22Rv1 (cell line): ENCODE results near the gene KCNQ4.
A peak's percentile ranks its signal among the peaks of the same experiment; 100 is the strongest.

Experiments
- H3K27ac ChIP-seq: fragments of 450-650 bp; 2 replicates; pipeline ENCODE4 v1.5.1; 2017
- ZFX ChIP-seq: fragments of 450-650 bp; IDR thresholded peaks from 2 replicates; pipeline ENCODE4 v1.6.1; 2017; ENCODE audit warnings: antibody characterized with exemption, borderline replicate concordance
- TF ChIP-seq, protein P1 (sequence below): fragments of 450-650 bp; IDR thresholded peaks from 2 replicates; pipeline ENCODE4 v1.5.1; 2017; ENCODE audit warnings: mild to moderate bottlenecking

The KCNQ4 gene

DNA sequence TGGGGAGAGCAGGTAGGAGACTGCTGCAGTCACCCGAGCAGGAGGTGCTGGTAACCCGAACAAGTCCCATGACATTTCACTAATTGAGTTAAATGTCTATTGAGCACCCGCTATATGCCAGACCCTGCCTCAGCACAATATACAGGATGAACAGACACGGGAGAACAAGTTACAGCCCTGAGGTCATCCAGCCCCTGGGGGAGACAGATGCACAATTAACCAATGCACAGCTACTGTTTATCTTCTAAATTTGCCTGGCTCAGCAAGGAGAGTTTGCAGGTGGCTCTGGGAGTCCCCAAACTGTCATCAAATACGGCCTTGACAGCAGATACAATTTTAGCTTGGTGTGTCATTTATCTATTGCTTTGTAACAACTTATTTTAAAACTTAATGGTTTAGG is 60.5 kb downstream of the KCNQ4 start:
- TF ChIP-seq, protein P1, sequence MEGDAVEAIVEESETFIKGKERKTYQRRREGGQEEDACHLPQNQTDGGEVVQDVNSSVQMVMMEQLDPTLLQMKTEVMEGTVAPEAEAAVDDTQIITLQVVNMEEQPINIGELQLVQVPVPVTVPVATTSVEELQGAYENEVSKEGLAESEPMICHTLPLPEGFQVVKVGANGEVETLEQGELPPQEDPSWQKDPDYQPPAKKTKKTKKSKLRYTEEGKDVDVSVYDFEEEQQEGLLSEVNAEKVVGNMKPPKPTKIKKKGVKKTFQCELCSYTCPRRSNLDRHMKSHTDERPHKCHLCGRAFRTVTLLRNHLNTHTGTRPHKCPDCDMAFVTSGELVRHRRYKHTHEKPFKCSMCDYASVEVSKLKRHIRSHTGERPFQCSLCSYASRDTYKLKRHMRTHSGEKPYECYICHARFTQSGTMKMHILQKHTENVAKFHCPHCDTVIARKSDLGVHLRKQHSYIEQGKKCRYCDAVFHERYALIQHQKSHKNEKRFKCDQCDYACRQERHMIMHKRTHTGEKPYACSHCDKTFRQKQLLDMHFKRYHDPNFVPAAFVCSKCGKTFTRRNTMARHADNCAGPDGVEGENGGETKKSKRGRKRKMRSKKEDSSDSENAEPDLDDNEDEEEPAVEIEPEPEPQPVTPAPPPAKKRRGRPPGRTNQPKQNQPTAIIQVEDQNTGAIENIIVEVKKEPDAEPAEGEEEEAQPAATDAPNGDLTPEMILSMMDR = no peak
- no peak for TF ChIP-seq ZFX
- H3K27ac ChIP-seq = no peak overlapping the region

GRCh38 chr1:40844887-40845878 is 61.6 kb downstream of the KCNQ4 start:
- no peak overlapping the region for H3K27ac ChIP-seq
- TF ChIP-seq ZFX = no peak
- TF ChIP-seq, protein P1 = no peak

- no peak for TF ChIP-seq ZFX
- TF ChIP-seq, protein P1 = no peak
- no peak overlapping the region for H3K27ac ChIP-seq
Measured at GRCh38 chr1:40845895-40846294, 62.3 kb downstream of the KCNQ4 start.

DNA sequence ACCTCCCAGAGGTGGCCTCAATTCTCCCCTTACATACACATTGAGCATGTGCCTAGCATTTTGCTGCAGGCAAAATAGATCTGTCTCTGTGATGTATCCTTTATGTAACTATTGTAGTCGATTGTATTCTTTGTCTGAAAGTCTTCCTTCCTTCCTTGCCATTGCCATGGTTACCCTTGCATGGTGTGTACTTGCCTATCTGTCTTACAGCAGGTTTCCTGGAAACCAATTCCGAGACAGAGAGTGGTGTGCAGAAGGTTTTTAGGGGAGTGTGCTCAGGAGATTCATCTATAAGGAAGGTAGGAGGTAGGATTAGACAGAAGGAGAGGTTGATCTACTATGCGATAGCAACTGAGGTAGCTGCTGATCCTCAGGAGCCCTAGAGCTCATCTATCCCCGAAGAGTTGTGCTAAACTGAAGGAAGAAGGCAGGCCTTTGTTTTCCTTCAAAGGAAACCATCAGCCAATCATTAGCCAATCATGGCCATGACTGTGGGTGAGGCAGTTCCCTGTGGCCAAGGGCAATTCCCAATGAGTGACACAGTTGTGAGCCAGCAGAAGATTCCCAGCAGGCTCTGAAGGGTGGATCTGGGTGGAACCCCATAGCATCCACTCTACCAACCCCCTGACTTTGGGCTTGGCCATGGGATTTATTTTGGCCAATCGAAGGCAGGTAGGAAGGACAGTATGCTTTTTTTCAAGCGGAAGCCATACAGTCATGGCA is 63.6 kb downstream of the KCNQ4 start:
- no peak overlapping the region for H3K27ac ChIP-seq
- TF ChIP-seq, protein P1 = no peak
- no peak for TF ChIP-seq ZFX

GRCh38 chr1:40848530-40849189 is 65.1 kb downstream of the KCNQ4 start:
- no peak overlapping the region for H3K27ac ChIP-seq
- TF ChIP-seq, protein P1 = peak; percentile 90
- no peak for TF ChIP-seq ZFX

DNA sequence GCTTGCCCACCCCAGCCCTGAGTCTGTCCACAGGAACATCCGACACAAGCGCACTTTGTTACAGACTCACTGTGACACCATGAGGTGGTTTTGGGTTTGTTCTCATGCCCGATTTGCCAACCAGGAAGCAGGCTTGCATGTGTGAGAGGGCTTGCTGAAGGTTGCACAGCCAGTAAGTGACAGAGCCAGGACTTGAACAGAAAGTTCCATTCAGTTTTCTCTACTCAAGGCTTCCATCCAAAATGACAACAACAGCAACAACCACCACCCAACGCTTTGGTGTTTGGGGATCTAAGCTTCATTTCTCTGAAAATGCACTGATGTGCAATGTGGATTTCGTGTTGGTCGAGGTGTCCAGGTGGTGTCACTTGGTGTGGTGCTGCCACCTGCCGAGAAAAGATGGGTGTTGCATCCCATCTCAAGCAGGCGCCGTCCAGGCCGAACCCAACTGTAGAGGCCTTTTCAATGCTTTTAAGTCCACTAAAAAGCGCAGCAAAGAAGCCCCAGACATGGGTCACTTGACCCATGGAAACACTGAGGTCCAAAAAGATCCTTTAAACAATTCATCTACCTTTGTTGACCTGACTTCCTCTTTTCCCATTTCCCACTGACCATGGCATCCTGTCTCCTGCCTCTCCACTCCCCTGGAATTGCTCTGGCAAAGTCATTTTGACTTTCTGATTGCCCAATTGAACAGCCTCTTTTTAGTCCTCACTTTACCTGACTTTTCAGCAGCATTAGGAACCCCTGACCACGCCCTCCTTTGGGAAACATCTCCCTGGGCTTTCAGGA is 66.4 kb downstream of the KCNQ4 start:
- H3K27ac ChIP-seq = no peak overlapping the region
- TF ChIP-seq, protein P1 = peak; percentile 86
- TF ChIP-seq ZFX = no peak
